PC-9 (cell line): ENCODE data around the gene COL23A1.

Experiments
- CTCF ChIP-seq: fragments of 200-600 bp; sonication (generic); conservative IDR thresholded peaks from 2 replicates; pipeline ENCODE4 v1.6.1; 2017; ENCODE audit warnings: mixed run types, antibody characterized with exemption, mild to moderate bottlenecking, moderate library complexity
- EZH2 ChIP-seq: fragments of 200-600 bp; sonication (generic); IDR thresholded peaks from 2 replicates; pipeline ENCODE4 v1.8.0; 2017; ENCODE audit warnings: antibody characterized with exemption, low read depth

- TF ChIP-seq CTCF (no peak), EZH2 (no peak)
These were observed 311.0 kb downstream of the COL23A1 start for GRCh38 chr5:178279026-178279722.
